Fibroblast of skin of left quadriceps (primary cell): ENCODE results near the gene BCL2L13.

Experiments
- DNase-seq, 2 experiments: peaks; one replicate each; pipeline ENCODE4 v3.0.0-alpha.2; 2013; ENCODE audit warnings: low read depth in 2 of 2

BCL2L13 gene

DNA sequence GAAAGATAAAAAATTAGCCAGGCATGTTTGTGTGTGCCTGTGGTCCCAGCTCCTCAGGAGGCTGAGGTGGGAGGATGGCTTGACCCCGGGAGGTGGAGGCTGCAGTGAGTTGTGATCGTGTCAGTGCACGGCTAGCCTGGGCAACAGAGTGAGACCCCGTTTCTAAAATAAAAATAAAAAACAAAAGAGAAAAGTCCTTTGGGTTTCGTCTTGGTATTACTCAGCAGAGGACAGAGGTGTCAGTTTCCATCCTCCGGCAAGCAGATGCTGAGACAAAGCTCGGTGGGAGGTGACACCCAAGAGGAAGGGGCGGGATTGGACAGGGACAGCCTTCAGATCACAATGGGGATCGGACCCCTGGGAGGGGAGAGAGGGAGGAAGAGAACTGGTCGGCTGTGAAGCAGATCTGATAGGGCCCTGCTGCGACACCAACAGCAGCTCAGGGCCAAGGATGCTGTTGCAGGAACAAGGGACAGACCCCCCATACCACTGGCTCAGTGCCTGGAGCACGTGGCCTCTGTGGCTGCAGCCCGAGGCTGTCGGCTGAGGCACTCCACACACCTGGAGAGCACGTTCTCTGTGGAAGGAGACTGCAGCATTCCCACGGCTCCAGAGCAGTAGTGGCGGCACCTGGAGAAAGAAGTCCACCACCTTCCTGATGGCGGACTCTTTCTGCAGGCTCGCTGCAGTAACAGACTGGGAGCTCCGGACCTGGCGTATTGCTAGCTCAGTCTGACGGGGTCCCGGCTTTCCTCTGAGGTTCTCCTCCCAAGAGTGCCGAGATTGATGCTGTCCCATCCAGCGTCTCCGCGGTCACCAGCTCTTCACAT, 140.9 kb downstream of the BCL2L13 start:
- DNase-seq, result no peak

DNA sequence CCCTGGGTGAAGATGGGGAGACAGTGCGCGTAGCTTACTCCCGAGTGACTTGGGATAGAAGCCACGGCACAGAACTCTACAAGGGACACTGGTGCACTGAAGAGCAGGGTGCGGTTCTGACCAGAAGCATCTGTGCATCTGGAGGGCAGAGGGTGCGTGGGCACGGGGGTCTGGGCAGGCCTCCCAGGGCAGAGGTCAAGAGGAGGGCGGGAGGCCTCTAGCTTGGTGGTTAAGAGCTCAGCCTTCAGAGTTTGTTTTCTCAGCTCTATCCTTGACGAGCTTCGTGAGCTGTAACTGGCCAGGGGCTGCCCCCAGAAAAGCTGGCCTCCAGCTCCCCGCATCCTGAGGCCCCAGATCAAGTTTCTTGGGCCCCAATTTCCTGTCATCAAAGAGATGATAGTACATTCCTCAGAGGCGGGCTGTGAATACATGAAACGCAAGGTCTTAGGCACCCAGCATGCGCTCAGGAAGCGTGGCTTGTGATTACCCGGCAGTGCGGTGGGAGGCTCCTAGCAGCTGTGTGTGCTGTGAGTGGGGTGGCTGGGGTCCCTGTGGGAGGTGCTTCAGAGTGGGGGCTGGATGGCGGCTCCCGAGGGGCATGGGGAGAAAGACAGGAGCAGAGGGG, 141.7 kb downstream of the BCL2L13 start:
- DNase-seq, result no peak
